Measurements from ENCODE around the gene CLDN10.
"Not testable (repeated sequence)": the region's sequence is repeated elsewhere in the genome, so short reads cannot be mapped to it uniquely, and the experiment has no call there.

The CLDN10 gene

GRCh38 chr13:95564733-95565291 is 12.3 kb downstream of the CLDN10 start:
- H2BK5ac ChIP-seq (ENCODE audit: low read depth, low read length, poor library complexity), result no peak overlapping the region
- no peak overlapping the region for H3K4me3 ChIP-seq (ENCODE audit: low read depth, low read length)
- no peak overlapping the region for H3K4me2 ChIP-seq (ENCODE audit: low read length)
- H2AFZ ChIP-seq (ENCODE audit: insufficient read depth, low read length, poor library complexity), result no peak overlapping the region
- H2BK12ac ChIP-seq (ENCODE audit: low read length), result no peak overlapping the region
- H3K79me2 ChIP-seq (ENCODE audit: control insufficient read depth, insufficient read depth, low read length, poor library complexity), result no peaks in the 10 kb centered on the region
- no peak overlapping the region for H3K18ac ChIP-seq (ENCODE audit: low read length)
- no peak overlapping the region for H3K14ac ChIP-seq (ENCODE audit: low read length)
- no peak overlapping the region for H3K9ac ChIP-seq (ENCODE audit: low read length)
- no peak overlapping the region for H4K12ac ChIP-seq (ENCODE audit: low read depth, low read length)
- H3K4me1 ChIP-seq (ENCODE audit: control insufficient read depth in 1 of 2, insufficient read depth in 2 of 2, low read length in 2 of 2), result no peaks in the 10 kb centered on the region
- no CpG with 5 or more reads among the region's 5 CpGs for WGBS (ENCODE audit: extremely low coverage, insufficient coverage, insufficient read length)
- H2AK5ac ChIP-seq (ENCODE audit: low read length), result no peak overlapping the region
- no peak overlapping the region for H3K4ac ChIP-seq (ENCODE audit: low read depth, low read length)
- no peak overlapping the region for H3K23ac ChIP-seq (ENCODE audit: low read length)
- peak in 1 of 2 donors; percentile 26 for DNase-seq
- no peaks in the 10 kb centered on the region for H3K79me1 ChIP-seq (ENCODE audit: low read length)
- H4K91ac ChIP-seq (ENCODE audit: low read depth, low read length), result no peak overlapping the region
- H3K9me3 ChIP-seq (ENCODE audit: insufficient read depth, low read depth, low read length), result no peaks in the 10 kb centered on the region
- no peak overlapping the region for H4K8ac ChIP-seq (ENCODE audit: low read depth, low read length)
- no peaks in the 10 kb centered on the region for H3K36me3 ChIP-seq (ENCODE audit: control insufficient read depth in 1 of 2, insufficient read depth in 2 of 2, low read length in 2 of 2)
- no peak overlapping the region for H2BK120ac ChIP-seq (ENCODE audit: insufficient read depth, low read length, poor library complexity)
- no peaks in the 10 kb centered on the region for H3K27me3 ChIP-seq (ENCODE audit: insufficient read depth, low read length)
- H3K27ac ChIP-seq (ENCODE audit: low read depth, low read length), result no peak overlapping the region

- not testable (repeated sequence) for H3K79me2 ChIP-seq (ENCODE audit: control insufficient read depth, insufficient read depth, low read length, poor library complexity); H3K18ac ChIP-seq (ENCODE audit: low read length); H3K4me1 ChIP-seq (ENCODE audit: control insufficient read depth in 1 of 2, insufficient read depth in 2 of 2, low read length in 2 of 2); H3K23ac ChIP-seq (ENCODE audit: low read length); H2BK12ac ChIP-seq (ENCODE audit: low read length); H3K36me3 ChIP-seq (ENCODE audit: control insufficient read depth in 1 of 2, insufficient read depth in 2 of 2, low read length in 2 of 2); H3K4ac ChIP-seq (ENCODE audit: low read depth, low read length); H3K27me3 ChIP-seq (ENCODE audit: insufficient read depth, low read length); H3K27ac ChIP-seq (ENCODE audit: low read depth, low read length); H2BK120ac ChIP-seq (ENCODE audit: insufficient read depth, low read length, poor library complexity); H2BK5ac ChIP-seq (ENCODE audit: low read depth, low read length, poor library complexity); H3K9ac ChIP-seq (ENCODE audit: low read length); DNase-seq; H3K14ac ChIP-seq (ENCODE audit: low read length); H3K9me3 ChIP-seq (ENCODE audit: insufficient read depth, low read depth, low read length); H4K12ac ChIP-seq (ENCODE audit: low read depth, low read length); H2AFZ ChIP-seq (ENCODE audit: insufficient read depth, low read length, poor library complexity); H3K4me3 ChIP-seq (ENCODE audit: low read depth, low read length); H3K4me2 ChIP-seq (ENCODE audit: low read length); H4K8ac ChIP-seq (ENCODE audit: low read depth, low read length); H2AK5ac ChIP-seq (ENCODE audit: low read length); H4K91ac ChIP-seq (ENCODE audit: low read depth, low read length); H3K79me1 ChIP-seq (ENCODE audit: low read length)
- no CpG with 5 or more reads among the region's 1 CpG for WGBS (ENCODE audit: extremely low coverage, insufficient coverage, insufficient read length)
These were observed 13.2 kb downstream of the CLDN10 start for GRCh38 chr13:95565758-95566157.

GRCh38 chr13:95568131-95568530 is 15.6 kb downstream of the CLDN10 start:
- Histone ChIP-seq H2BK5ac (ENCODE audit: low read depth, low read length, poor library complexity) (no peak overlapping the region), H3K79me1 (ENCODE audit: low read length) (no peaks in the 10 kb centered on the region), H2AK5ac (ENCODE audit: low read length) (no peak overlapping the region), H3K4me1 (ENCODE audit: control insufficient read depth in 1 of 2, insufficient read depth in 2 of 2, low read length in 2 of 2) (no peaks in the 10 kb centered on the region), H2BK12ac (ENCODE audit: low read length) (no peak overlapping the region), H3K27me3 (ENCODE audit: insufficient read depth, low read length) (no peaks in the 10 kb centered on the region), H3K23ac (ENCODE audit: low read length) (no peak overlapping the region), H3K9ac (ENCODE audit: low read length) (no peak overlapping the region), H3K79me2 (ENCODE audit: control insufficient read depth, insufficient read depth, low read length, poor library complexity) (no peaks in the 10 kb centered on the region), H4K91ac (ENCODE audit: low read depth, low read length) (no peak overlapping the region), H3K4me2 (ENCODE audit: low read length) (no peak overlapping the region), H3K36me3 (ENCODE audit: control insufficient read depth in 1 of 2, insufficient read depth in 2 of 2, low read length in 2 of 2) (no peaks in the 10 kb centered on the region), H2AFZ (ENCODE audit: insufficient read depth, low read length, poor library complexity) (no peak overlapping the region), H4K8ac (ENCODE audit: low read depth, low read length) (no peak overlapping the region), H4K12ac (ENCODE audit: low read depth, low read length) (no peak overlapping the region), H2BK120ac (ENCODE audit: insufficient read depth, low read length, poor library complexity) (no peak overlapping the region), H3K18ac (ENCODE audit: low read length) (no peak overlapping the region), H3K4me3 (ENCODE audit: low read depth, low read length) (no peak overlapping the region), H3K4ac (ENCODE audit: low read depth, low read length) (no peak overlapping the region), H3K9me3 (ENCODE audit: insufficient read depth, low read depth, low read length) (no peaks in the 10 kb centered on the region), H3K14ac (ENCODE audit: low read length) (no peak overlapping the region), H3K27ac (ENCODE audit: low read depth, low read length) (no peak overlapping the region)
- no CpG with 5 or more reads among the region's 2 CpGs for WGBS (ENCODE audit: extremely low coverage, insufficient coverage, insufficient read length)
- DNase-seq, result no peak

GRCh38 chr13:95570016-95570415 is 17.5 kb downstream of the CLDN10 start:
- Histone ChIP-seq H2AFZ (ENCODE audit: insufficient read depth, low read length, poor library complexity) (no peak overlapping the region), H3K23ac (ENCODE audit: low read length) (no peak overlapping the region), H3K4me1 (ENCODE audit: control insufficient read depth in 1 of 2, insufficient read depth in 2 of 2, low read length in 2 of 2) (no peaks in the 10 kb centered on the region), H2AK5ac (ENCODE audit: low read length) (no peak overlapping the region), H3K9me3 (ENCODE audit: insufficient read depth, low read depth, low read length) (no peaks in the 10 kb centered on the region), H3K18ac (ENCODE audit: low read length) (no peak overlapping the region), H2BK12ac (ENCODE audit: low read length) (no peak overlapping the region), H3K4ac (ENCODE audit: low read depth, low read length) (no peak overlapping the region), H3K27me3 (ENCODE audit: insufficient read depth, low read length) (no peaks in the 10 kb centered on the region), H3K14ac (ENCODE audit: low read length) (no peak overlapping the region), H4K8ac (ENCODE audit: low read depth, low read length) (no peak overlapping the region), H4K91ac (ENCODE audit: low read depth, low read length) (no peak overlapping the region), H3K79me2 (ENCODE audit: control insufficient read depth, insufficient read depth, low read length, poor library complexity) (no peaks in the 10 kb centered on the region), H3K9ac (ENCODE audit: low read length) (no peak overlapping the region), H2BK120ac (ENCODE audit: insufficient read depth, low read length, poor library complexity) (no peak overlapping the region), H3K4me3 (ENCODE audit: low read depth, low read length) (no peak overlapping the region), H3K36me3 (ENCODE audit: control insufficient read depth in 1 of 2, insufficient read depth in 2 of 2, low read length in 2 of 2) (no peaks in the 10 kb centered on the region), H3K4me2 (ENCODE audit: low read length) (no peak overlapping the region), H4K12ac (ENCODE audit: low read depth, low read length) (no peak overlapping the region), H3K79me1 (ENCODE audit: low read length) (no peaks in the 10 kb centered on the region), H3K27ac (ENCODE audit: low read depth, low read length) (no peak overlapping the region), H2BK5ac (ENCODE audit: low read depth, low read length, poor library complexity) (no peak overlapping the region)
- peak; percentile 83 to 93 for DNase-seq
- no CpG with 5 or more reads among the region's 5 CpGs for WGBS (ENCODE audit: extremely low coverage, insufficient coverage, insufficient read length)

All from trophoblast cell (in vitro differentiated cells and primary cell).